NCI-H510A treated with DMSO at 0.1 percent for 48 hours (cell line): ENCODE results near the gene IRX4.

ENCODE experiments used
- DNase-seq: peaks from one replicate; lab custom pipeline; 2025; lab: John Stamatoyannopoulos, UW

The IRX4 gene

GRCh38 chr5:1882337-1883119 lies at the start of gene IRX4:
Gene IRX4, minus strand, starts transcription at chr5:1882925. Its CDS starts 278 bp downstream, at chr5:1882647.
- DNase-seq: no peak

GRCh38 chr5:1931604-1932231 lies 49.0 kb upstream of the IRX4 start:
- DNase-seq: no peak

- no peak for DNase-seq
These were observed 48.3 kb upstream of the IRX4 start for GRCh38 chr5:1930880-1931603.

- DNase-seq: no peak
These were observed 47.8 kb upstream of the IRX4 start for GRCh38 chr5:1930501-1930879.

GRCh38 chr5:1929108-1929991 lies 46.6 kb upstream of the IRX4 start:
- DNase-seq: no peak

GRCh38 chr5:1926471-1927341 lies 44.0 kb upstream of the IRX4 start:
- DNase-seq: no peak

- DNase-seq: no peak
These were observed 43.3 kb upstream of the IRX4 start for GRCh38 chr5:1926071-1926440.

- DNase-seq: no peak
These were observed 42.7 kb upstream of the IRX4 start for GRCh38 chr5:1925111-1926070.

GRCh38 chr5:1923766-1924165 lies 41.0 kb upstream of the IRX4 start:
- no peak for DNase-seq

GRCh38 chr5:1923341-1923740 lies 40.6 kb upstream of the IRX4 start:
- DNase-seq: no peak

- DNase-seq: no peak
These were observed 39.0 kb upstream of the IRX4 start for GRCh38 chr5:1921711-1922110.

- DNase-seq: no peak
These were observed 37.0 kb upstream of the IRX4 start for GRCh38 chr5:1919750-1920149.

GRCh38 chr5:1919209-1919566 lies 36.5 kb upstream of the IRX4 start:
- DNase-seq: no peak

- DNase-seq: no peak
These were observed 35.9 kb upstream of the IRX4 start for GRCh38 chr5:1918488-1919208.

- no peak for DNase-seq
These were observed 35.2 kb upstream of the IRX4 start for GRCh38 chr5:1917830-1918487.

- DNase-seq: no peak
These were observed 33.6 kb upstream of the IRX4 start for GRCh38 chr5:1916041-1917001.

- no peak for DNase-seq
These were observed 32.6 kb upstream of the IRX4 start for GRCh38 chr5:1915316-1915715.

- no peak for DNase-seq
These were observed 31.7 kb upstream of the IRX4 start for GRCh38 chr5:1914471-1914870.
